Tibial nerve (tissue), 4 donors: Measurements from ENCODE around the gene BACH2. TPM values are rescaled to one million over a fixed set of nuclear protein-coding genes. Genes with fewer than 3 reads are reported as not detected.

Source experiments
- DNase-seq, 2 donors: peaks; one replicate each; pipeline ENCODE4 v3.0.0-alpha.2; 2019; ENCODE audit warnings: low spot score in 2 of 2
- H3K27ac ChIP-seq, 4 donors: fragments of 200-600 bp; sonication (generic) in 3 of 4; one replicate each; pipeline ENCODE4 v1.5.1; 2017 to 2019; ENCODE audit warnings: mild to moderate bottlenecking in 1 of 4
- H3K27me3 ChIP-seq, 2 donors: fragments of 200-600 bp; sonication (generic) in 1 of 2; one replicate each; pipeline versions ENCODE4 v1.5.1 to v1.6.0; 2017 to 2019
- H3K36me3 ChIP-seq, 3 donors: fragments of 200-600 bp; sonication (generic); one replicate each; pipeline ENCODE4 v1.5.1; 2018 to 2019
- H3K4me1 ChIP-seq, 4 donors: fragments of 200-600 bp; sonication (generic) in 3 of 4; one replicate each; pipeline ENCODE4 v1.5.1; 2017 to 2019
- H3K4me3 ChIP-seq, 4 donors: fragments of 200-600 bp; sonication (generic) in 3 of 4; one replicate each; pipeline ENCODE4 v1.5.1; 2017 to 2019; ENCODE audit warnings: mild to moderate bottlenecking in 1 of 4, moderate library complexity in 1 of 4
- H3K9me3 ChIP-seq, 4 donors: fragments of 200-600 bp; sonication (generic) in 3 of 4; one replicate each; pipeline ENCODE4 v1.5.1; 2017 to 2019
- CTCF ChIP-seq, 5 experiments: fragments of 200-600 bp in 3 of 5; fragments of 450-650 bp in 2 of 5; sonication (generic) in 3 of 5; IDR thresholded peaks; one replicate each; pipeline ENCODE4 v1.5.1; 2016 to 2019; ENCODE audit warnings: antibody characterized with exemption in 5 of 5, mild to moderate bottlenecking in 3 of 5, moderate library complexity in 2 of 5
- EP300 ChIP-seq, 2 donors: sonication (generic); formaldehyde crosslinking; IDR thresholded peaks; one replicate each; pipeline ENCODE4 v1.6.1; 2017; ENCODE audit warnings: antibody characterized with exemption in 2 of 2, mild to moderate bottlenecking in 1 of 2
- POLR2A ChIP-seq, 2 donors: fragments of 450-650 bp; IDR thresholded peaks; one replicate each; pipeline ENCODE4 v1.6.1; 2017; ENCODE audit warnings: antibody characterized with exemption in 2 of 2, mild to moderate bottlenecking in 2 of 2, moderate library complexity in 2 of 2
- WGBS, 2 donors: methylation state at CpG; one replicate each; pipeline ENCODE4 v1.1.5; 2018; 5-methylcytosine and 5-hydroxymethylcytosine counted together
- total RNA-seq, 4 donors: library from RNA; depleted of rRNA; stranded (reverse); fragments of >200 nt; gene quantifications; one replicate each; pipeline ENCODE4 v1.1.0, GENCODE V29; 2016

The BACH2 gene
- total RNA-seq, 4 donors from 2014 or later, result 4.4 to 11.1 (median 8.4) TPM

DNA sequence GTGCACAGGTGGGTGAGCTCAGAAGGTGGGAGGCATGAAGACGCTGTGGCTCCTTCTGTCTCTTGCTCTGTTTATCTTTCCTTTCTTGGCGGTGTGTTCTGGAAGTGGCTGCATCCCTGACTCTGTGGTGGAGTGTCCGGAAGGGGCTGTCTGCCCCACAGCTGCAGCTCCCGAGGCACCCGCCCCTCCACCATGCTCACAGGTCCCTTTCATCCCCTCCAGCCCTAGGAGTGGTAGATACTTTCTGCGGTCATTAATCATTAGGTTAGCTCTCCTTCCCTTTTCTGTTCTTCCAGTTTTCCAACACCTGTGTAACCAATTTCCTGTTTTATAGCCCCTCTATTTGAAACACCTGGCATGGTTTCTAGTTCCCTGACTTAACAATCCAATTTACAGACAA lies 336.8 kb downstream of the BACH2 start:
- Histone ChIP-seq H3K27ac (no peak overlapping the region), H3K4me3 (no peak overlapping the region), H3K9me3 (no peaks in the 10 kb centered on the region), H3K27me3 (no peaks in the 10 kb centered on the region), H3K4me1 (no peaks in the 10 kb centered on the region), H3K36me3 (no peaks in the 10 kb centered on the region)
- no peak for TF ChIP-seq CTCF (IDR thresholded peaks at IDR 0.05)
- no peak for TF ChIP-seq POLR2A (IDR thresholded peaks at IDR 0.05)
- no peak for TF ChIP-seq EP300 (IDR thresholded peaks at IDR 0.05)
- no peak for DNase-seq
- 78 to 80% methylated on average over 6 of the region's 6 CpGs for WGBS, 2 donors

DNA sequence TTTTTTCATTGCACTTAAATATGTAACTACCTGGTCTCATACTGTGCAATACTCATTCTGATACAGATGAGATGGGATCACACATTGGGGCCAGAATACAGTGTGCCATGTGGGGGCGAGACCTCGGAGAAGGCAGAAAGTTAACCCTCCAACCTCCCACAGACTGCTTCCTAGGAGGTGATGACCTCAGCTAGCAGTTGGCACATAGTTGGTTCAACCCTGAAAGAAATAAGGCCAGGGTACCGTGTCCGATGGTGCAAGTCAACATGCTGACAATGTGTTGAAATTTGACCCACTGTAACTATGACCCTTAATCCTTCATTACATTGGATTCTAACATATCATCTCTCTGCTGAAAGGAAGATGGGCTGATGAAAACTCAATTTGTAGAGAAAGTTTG lies 340.5 kb downstream of the BACH2 start:
- DNase-seq, result no peak
- no peaks in the 10 kb centered on the region for H3K27me3 ChIP-seq
- H3K4me1 ChIP-seq, result peaks cover 0 to 8% (median 0%) of the 10 kb centered on the region in 4 donors
- TF ChIP-seq CTCF (IDR thresholded peaks at IDR 0.05) (no peak), POLR2A (IDR thresholded peaks at IDR 0.05) (no peak), EP300 (IDR thresholded peaks at IDR 0.05) (no peak)
- no peak overlapping the region for H3K27ac ChIP-seq
- 67 to 76% methylated on average over 4 of the region's 4 CpGs for WGBS, 2 donors
- no peaks in the 10 kb centered on the region for H3K9me3 ChIP-seq
- H3K36me3 ChIP-seq, result peaks cover 0 to 5% (median 0%) of the 10 kb centered on the region in 3 donors
- no peak overlapping the region for H3K4me3 ChIP-seq

DNA sequence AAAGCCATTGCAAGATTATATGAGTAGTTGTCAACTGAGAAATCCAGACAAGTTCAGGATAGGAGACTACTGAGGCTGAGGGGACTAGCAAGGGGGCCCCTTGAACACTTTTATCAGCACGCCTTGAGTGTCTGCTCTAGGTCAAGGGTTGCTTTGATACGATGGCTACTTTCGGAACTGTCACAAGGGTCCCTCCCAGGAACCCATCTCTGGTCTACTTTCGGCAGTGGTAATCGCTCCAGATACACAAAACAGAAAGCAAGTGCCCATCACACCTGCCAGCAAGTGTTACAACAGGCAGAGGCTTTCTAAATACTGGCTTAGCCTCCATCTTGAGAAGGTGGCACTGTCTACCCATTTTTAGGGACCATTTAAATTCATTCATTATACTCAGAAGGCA lies 341.3 kb downstream of the BACH2 start:
- no peak for DNase-seq
- WGBS, 2 donors, result 89 to 96% methylated on average over 5 of the region's 5 CpGs
- Histone ChIP-seq H3K27me3 (no peaks in the 10 kb centered on the region), H3K27ac (no peak overlapping the region), H3K36me3 (peaks cover 0 to 13% (median 0%) of the 10 kb centered on the region in 3 donors), H3K4me1 (peaks cover 0 to 8% (median 0%) of the 10 kb centered on the region in 4 donors), H3K9me3 (no peaks in the 10 kb centered on the region), H3K4me3 (no peak overlapping the region)
- no peak for TF ChIP-seq CTCF (IDR thresholded peaks at IDR 0.05)
- no peak for TF ChIP-seq POLR2A (IDR thresholded peaks at IDR 0.05)
- no peak for TF ChIP-seq EP300 (IDR thresholded peaks at IDR 0.05)

- no peak for DNase-seq
- H3K4me1 ChIP-seq, result peaks cover 0 to 8% (median 0%) of the 10 kb centered on the region in 4 donors
- no peak overlapping the region for H3K27ac ChIP-seq
- H3K4me3 ChIP-seq, result no peak overlapping the region
- peaks cover 0 to 19% (median 0%) of the 10 kb centered on the region in 3 donors for H3K36me3 ChIP-seq
- H3K27me3 ChIP-seq, result no peaks in the 10 kb centered on the region
- no peak for TF ChIP-seq CTCF (IDR thresholded peaks at IDR 0.05)
- no peak for TF ChIP-seq EP300 (IDR thresholded peaks at IDR 0.05)
- TF ChIP-seq POLR2A (IDR thresholded peaks at IDR 0.05), result no peak
- H3K9me3 ChIP-seq, result no peaks in the 10 kb centered on the region
- 86 to 89% methylated on average over 1 of the region's 1 CpG for WGBS, 2 donors
Measured at GRCh38 chr6:89954721-89955148, 341.9 kb downstream of the BACH2 start.

- WGBS, 2 donors, result 56 to 69% methylated on average over 4 of the region's 4 CpGs
- Histone ChIP-seq H3K4me1 (peaks cover 0 to 8% (median 0%) of the 10 kb centered on the region in 4 donors), H3K27ac (no peak overlapping the region), H3K36me3 (peaks cover 0 to 33% (median 0%) of the 10 kb centered on the region in 3 donors), H3K4me3 (no peak overlapping the region), H3K27me3 (no peaks in the 10 kb centered on the region), H3K9me3 (no peaks in the 10 kb centered on the region)
- DNase-seq, result no peak
- no peak for TF ChIP-seq POLR2A (IDR thresholded peaks at IDR 0.05)
- no peak for TF ChIP-seq EP300 (IDR thresholded peaks at IDR 0.05)
- TF ChIP-seq CTCF (IDR thresholded peaks at IDR 0.05), result no peak
Measured at GRCh38 chr6:89952686-89953085, 344.0 kb downstream of the BACH2 start.
